Activated CD4-positive, alpha-beta T cell treated with anti-CD3 and anti-CD28 coated beads, Interleukin-2, amount 50 U/mL, for 1 hour (primary cell): ENCODE measurements around the gene METTL9.
"Not testable (repeated sequence)": the region's sequence is repeated elsewhere in the genome, so short reads cannot be mapped to it uniquely, and the experiment has no call there.

ENCODE experiments used
- DNase-seq: peaks from one replicate; pipeline ENCODE4 v3.0.0-alpha.2; 2020

The METTL9 gene

DNA sequence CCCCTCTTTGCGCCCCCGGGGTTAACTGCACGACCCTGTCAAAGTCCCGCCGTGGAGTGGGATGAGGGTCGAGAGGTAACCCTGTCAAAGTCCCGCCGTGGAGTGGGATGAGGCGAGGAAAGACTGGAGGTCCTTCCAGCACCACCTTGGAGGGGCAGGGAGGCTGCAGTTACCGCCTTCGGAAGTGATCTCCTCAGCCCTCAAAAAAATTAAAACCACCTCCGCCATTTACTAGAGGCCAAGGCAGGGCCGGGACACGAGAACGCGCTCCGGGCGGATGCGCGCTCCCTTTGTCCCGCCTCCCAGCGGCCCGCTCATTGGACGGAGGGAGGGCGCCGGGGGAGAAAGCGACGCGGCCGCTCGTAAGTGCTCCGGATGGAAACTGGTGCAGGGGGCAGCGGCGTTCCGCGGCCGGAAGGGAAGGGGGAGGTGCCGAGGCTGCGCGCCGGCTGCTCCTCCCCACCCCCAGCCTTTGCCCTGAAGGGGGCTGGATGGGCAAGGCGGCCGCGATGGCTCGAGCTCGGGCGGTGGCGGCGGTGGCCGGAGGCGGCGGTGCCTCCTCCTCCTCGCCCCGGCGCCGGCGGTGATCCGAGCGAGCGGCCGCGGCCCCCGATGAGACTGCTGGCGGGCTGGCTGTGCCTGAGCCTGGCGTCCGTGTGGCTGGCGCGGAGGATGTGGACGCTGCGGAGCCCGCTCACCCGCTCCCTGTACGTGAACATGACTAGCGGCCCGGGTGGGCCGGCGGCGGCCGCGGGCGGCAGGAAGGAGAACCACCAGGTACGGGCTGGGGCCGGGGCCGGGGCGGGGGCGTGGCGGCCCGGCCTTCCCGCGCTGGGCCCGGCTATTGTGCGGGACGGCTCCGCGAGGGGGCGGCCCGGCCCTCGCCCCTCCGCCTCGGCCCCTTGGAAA lies at the start of gene METTL9:
Gene METTL9, plus strand, starts transcription at position 456 of the 909 bp plus-strand sequence. Its CDS starts 157 bp downstream, at position 613.
- DNase-seq = peak; percentile 93

DNA sequence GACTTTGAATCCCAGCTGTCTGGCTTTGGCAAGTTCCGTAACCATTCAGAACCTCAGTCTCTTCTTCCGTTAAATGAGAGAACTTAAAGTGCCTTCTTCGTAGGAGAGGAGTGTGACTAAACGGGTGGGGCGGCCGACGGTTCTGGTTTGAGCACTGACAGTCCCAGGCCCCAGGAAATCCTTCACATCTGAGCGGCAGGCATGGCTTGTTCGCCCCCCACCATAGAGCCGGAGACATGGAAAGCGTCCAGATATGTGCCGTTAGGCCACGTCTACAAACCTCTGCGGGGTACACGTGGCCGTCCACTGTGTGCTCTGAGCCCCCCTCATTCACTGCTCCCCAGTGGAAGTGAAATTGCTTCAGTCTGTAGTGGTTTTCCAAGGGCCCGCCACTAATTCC lies 49.4 kb upstream of the METTL9 start:
- DNase-seq = not testable (repeated sequence)

DNA sequence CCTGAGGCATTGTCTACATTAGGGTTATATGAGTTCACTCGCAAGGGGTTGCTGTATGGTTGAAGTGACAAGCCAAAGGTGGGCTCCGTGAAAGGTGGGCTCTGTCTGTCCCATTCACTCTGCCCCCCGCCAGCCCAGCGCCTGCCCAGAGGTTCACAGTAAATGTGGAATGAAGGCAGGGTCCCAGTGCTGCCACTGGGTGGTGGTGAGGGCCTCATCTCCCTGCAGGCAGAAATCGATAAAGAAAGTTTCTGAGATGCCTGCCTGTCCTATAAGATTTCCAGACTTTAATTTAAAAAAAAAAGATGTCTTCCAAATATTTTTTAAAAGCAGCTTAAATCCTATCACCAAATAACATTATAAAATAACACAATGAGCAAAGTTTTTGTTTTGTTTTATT lies 48.9 kb upstream of the METTL9 start:
- not testable (repeated sequence) for DNase-seq

DNA sequence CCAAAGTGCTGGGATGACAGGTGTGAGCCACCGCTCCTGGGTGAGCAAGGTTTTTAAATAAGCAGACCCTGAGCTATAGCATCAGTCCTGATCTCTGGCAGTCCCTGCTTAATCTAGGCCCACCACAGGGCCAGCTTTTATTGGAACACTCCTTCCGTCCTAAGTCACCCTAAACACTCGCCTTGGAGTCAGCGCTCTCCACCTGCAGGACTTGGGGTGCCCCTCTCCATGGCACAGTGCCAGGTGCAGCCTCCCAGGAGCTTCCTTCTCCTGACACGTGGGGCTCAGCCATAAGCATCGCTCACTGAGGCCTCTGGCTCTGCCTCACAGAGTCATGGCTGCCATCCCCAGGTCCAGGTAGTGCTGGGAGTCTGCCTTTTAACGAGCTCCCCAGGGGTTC lies 48.3 kb upstream of the METTL9 start:
- DNase-seq = not testable (repeated sequence)

DNA sequence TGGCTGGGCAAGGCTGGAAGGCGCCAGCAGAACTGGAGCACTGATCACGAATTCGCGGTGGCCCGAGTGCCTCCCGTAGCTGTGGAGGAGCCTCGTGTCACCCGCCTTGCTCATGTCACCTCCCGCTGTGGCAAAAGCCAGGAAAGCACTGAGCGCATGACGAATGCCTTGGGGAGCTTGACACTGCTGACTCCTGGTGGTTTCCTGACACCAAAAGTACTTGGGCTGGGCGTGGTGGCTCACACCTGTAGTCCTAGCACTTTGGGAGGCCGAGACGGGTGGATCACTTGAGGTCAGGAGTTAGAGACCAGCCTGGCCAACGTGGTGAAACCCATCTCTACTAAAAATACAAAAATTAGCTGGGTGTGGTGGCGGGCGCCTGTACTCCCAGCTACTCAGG lies 47.8 kb upstream of the METTL9 start:
- not testable (repeated sequence) for DNase-seq

DNA sequence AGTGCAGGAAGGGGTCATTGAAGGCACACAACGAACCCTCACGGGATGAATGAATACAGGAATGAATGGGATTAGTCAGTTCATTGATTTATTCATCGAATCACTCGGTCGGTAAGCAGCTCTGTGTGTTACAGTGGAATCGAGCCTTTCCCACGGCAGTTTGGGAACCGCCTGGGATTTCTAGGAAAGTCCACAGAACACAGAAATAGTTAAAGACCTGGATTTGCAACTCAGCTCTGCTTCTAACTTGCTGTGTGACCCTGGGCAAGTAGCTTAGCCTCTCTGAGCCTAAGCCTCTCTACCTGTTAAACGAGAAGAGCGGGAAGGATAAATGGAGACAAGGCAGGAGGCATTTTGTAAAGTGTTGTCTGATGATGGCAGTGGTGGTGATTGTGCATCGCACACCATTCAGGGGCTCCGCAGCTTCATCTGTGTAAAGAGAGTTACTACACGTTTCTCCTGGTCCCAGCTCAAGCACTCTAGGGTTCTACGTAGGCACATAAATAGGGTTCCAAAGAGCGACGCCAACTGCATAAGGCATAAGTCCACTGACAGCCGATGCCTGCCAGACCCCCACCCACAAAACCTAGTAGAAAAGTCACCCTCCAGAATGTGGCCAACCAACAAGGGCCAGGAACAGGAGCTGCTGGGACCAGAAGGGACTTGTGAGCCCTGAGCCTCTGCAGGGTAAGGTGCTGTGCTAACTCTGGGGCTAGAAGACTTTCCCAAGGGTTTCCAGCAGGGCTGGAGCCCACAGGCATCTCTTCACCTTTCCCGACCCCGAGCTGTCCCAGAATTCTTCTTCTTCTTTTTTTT lies 45.7 kb upstream of the METTL9 start:
- DNase-seq = not testable (repeated sequence)

DNA sequence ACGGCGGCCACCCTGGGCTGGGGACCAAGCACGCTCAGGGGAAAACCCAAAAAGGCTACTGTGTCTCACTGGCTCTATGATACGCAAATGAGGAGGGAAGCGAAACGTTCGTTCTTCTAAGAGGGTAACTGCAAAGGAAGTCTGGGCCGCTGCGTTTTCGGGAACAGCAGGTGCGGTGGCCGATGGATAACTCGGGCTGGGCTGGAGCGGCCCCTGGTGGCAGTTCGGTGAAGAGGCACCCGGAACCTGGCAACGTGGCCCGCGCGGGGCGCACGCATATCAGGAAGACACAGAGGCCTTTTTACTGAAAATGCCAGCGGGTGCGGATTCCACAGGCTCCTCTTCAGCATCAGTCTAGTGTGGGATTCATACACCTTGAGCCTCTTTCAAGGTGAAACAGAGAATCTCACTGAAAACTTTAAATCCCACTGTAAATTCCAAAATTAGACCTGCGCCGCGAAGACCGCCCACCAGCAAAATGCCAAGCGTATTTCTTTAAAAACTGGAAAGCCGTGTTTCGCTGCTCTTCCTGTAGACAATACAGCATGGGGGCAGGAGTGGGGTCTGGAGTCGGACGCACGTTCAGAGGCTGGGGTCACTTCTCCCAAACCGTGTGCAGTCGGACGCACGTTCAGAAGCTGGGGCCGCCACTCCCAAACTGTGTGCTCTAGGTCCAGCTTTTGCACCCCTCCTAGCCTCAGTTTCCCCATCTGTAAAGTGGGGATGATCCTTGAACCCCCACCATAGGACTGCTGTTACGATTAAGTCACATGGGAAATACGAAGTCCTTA lies 44.4 kb upstream of the METTL9 start:
- peak; percentile 87 for DNase-seq

DNA sequence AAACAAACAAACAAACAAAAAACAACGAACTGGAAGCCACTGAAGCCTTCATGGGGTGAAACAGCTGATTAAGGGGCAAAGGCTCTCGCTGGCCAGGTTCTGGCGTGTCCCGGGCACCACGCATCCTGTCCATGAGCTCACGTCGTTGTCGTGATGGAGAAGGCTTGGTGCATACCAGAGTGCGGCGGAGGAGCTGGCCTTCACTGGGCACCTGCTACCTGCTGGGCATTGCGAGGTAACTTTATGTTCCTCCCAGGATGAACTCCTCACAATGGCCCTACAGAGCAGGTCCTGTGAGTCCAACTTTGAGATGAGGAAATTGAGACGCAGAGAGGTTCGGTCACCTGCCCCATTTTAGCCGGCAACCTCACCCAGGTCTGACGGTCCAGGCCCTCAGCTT lies 43.8 kb upstream of the METTL9 start:
- not testable (repeated sequence) for DNase-seq

DNA sequence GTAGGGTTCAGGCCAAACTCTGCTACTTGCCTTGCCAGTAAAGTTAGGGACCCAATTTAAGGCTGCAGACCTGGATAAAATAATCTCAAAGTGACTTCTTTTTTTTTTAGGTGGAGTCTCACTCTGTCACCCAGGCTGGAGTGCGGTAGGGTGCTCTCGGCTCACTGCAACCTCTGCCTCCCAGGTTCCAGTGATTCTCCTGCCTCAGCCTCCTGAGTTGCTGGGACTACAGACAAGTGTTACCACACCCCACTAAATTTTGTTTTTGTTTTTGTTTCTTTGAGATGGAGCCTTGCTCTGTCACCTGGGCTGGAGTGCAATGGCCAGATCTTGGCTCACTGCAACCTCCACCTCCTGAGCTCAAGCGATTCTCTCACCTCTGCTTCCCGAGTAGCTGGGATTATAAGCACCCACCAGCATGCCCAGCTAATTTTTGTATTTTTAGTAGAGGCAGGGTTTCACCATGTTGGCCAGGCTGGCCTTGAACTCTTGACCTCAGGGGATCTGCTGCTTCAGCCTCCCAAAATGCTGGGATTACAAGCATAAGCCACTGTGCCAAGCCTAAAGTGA lies 43.3 kb upstream of the METTL9 start:
- DNase-seq = not testable (repeated sequence)

DNA sequence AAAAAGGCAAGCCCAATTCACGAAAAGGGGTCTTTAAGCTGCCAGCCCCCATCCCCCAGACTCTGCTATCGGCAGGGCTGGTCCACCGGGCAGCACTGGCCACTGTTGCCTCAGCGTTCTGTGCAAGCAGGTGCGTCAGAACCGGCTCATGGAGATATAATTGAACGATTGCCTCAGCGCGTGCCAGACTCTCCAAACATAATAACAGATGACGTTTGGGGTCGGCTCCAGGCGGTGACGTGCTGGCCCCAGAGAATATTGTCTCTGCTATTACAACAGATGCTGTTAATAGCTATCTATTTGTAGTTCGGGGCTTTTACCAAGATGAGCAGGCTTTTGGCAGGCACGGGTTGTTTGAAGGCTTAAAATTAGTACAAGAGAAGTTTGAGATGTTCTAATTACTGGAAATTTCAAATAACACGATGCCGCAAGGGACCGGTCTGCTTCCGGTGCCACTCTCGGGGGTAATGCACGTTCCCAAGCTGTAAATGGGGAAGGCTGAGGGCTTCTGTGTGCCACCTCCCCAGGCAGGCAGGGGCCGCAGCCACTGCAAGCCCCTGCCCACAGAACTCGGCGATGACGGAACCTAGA lies 42.6 kb upstream of the METTL9 start:
- not testable (repeated sequence) for DNase-seq

DNA sequence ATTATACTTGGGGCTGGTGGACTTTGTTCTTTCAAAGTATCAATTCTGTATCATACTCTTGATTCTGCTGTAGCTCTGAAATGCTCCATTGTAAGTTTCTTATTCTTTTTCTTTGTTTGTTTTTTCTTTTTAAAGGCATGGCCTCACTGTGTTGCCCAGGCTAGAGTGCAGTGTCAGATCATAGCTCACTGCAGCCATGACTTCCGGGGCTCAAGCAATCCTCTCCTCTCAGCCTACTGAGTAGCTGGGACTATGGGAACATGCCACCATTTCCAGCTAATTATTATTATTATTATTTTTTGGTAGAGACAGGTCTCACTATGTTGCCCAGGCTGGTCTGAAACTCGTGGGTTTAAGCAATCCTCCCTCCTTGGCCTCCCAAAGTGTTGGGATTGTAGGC lies 38.9 kb upstream of the METTL9 start:
- DNase-seq = no peak

DNA sequence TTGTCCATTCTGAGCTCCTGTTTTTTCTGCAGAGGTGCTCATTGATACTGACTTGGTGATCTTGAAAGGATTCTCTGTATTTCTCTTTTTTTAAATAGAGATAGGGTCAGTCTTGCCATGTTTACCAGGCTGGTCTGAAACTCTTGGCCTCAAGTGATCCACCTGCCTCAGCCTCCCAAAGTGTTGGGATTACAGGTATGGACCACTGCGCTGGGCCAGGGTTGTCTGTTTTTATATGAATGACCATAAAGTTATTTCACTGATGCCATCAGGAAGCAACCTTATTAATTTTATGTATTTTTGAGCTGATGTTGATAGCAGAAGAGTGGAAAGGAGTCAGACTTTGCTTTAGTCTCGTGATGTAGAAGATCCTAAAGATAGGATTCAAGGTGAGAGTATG lies 35.7 kb upstream of the METTL9 start:
- no peak for DNase-seq

DNA sequence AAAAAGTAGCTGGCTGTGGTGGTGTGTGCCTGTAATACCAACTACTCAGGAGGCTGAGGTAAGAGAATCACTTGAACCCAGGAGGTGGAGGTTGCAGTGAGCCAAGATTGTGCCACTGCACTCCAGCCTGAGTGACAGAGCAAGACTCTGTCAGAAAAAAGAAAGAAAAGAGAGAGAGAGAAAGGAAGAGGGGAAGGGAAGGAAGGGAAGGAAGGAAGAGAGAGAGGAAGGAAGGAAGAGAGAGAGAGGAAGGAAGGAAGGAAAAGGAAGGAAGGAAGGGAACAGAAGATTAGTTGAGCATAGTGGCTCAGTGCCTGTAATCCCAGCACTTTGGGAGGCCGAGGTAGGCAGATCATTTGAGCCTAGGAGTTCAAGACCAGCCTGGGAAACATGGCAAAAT lies 35.0 kb upstream of the METTL9 start:
- DNase-seq = not testable (repeated sequence)

DNA sequence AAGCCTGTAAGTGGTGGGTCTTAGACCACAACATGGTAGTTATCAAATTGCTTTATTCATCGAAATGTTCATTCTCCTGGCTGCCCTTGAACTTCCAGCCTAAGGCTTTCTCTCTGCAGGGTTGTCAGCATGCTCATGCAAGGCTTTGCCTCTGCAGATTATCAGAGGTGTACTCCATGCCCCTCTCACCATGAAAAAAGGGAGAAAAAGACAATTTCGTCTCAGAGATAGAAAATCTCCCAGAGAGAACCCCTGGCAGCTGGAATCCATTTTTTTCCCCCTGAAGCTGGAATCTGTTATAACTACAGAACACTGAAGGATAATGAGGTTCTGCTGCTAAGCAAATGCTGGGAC lies 33.9 kb upstream of the METTL9 start:
- no peak for DNase-seq

DNA sequence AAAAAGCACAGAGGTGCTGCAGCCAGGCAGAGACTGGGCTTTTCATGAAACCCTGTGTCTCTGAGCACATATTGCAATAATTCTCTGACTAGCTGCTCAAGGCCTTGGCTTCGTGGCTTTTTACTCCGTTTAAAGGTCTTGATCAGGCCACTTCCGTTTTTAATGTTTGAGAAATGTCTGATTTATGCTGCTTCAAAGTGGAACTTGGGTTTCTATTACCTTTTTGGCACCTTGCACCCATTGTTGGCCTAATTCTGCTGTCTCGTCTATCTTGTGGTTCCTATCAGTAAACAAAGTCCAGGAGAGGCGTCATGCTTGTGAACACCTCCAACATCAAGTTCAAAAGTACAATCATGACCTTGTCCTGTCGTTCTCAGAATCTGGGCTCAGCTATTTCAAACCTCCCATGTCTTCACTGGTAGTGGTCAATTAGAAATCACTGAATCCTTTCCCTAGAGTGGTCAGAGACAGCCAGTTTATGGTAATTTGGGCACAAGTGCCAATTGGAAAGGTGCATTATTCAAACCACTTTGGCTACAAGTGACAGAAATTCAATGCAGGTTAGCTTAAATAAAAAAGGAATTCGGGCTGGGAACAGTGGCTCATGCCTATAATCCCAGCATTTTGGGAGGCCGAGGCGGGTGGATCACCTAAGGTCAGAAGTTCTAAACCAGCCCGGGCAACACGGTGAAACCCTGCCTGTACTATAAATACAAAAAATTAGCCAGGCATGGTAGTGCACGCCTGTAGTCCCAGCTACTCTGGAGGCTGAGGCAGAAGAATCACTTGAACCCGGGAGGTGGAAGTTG lies 33.3 kb upstream of the METTL9 start:
- no peak for DNase-seq

DNA sequence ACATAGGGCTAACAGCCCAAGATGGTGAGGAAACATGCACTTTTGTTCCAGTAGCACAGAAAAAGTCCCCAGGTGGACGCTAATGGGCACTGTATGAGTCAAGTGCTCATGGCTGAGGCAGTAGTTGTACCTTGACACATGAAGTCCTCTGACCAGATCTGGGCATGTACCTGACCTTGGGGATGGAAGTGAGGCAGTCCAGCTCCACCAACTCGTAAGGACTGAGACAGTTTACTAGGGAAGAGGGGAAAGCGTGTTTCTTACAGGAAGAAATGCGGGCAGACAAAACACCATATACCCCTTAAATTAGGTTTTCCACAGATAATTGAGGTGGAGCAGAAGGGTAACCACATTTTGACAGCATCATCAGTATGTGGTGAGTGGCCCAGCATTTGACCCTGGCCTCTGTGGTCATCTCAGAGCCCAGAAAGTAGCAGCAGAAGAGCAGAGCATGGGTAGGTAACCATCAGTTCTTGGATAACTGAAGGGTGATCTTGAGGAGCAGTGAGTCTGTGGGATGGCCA lies 32.4 kb upstream of the METTL9 start:
- DNase-seq = no peak

DNA sequence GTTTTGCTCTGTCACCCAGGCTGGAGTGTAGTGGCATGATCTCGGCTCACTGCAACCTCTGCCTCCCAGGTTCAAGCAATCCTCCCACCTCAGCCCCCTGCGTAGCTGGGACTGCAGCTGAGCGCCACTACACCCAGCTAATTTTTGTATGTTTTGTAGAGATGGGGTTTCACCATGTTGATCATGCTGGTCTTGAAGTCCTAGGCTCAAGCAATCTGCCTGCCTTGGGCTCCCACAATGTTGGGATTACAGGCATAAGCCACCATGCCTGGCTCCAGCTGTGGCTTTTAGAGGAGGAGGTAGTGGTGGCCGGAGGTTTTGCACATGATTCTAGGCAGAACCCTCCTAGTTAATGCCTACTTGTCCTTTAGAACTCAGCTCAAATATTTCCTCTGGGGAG lies 31.9 kb upstream of the METTL9 start:
- not testable (repeated sequence) for DNase-seq

DNA sequence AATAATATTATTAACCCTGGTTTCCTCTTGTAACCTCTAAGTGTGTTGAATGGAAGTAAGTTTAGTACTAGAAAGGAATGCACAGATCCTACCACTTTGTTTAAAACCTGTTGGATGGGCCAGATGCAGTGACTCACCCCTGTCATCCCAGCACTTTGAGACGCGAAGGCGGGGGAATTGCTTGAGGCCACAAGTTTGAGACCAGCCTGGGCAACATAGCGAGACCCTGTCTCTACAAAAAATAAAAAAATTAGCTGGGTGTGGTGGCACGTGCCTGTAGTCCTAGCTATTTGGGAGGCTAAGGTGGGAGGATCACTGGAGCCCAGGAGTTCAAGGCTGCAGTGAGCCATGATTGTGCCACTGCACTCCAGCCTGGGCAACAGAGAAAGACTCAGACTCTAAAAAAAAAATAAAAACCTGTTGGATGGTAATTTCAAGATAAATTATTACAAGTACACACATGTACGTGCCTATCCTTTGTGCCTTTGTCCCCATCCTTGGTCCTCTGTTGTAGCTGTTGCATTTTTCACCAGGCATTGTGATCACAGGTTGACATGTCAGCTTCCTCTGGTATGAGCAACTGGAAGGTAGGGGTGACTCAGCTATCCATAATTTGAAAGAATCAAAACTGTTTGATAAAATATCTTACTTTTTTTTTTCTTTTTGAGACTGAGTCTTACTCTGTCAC lies 30.7 kb upstream of the METTL9 start:
- no peak for DNase-seq

DNA sequence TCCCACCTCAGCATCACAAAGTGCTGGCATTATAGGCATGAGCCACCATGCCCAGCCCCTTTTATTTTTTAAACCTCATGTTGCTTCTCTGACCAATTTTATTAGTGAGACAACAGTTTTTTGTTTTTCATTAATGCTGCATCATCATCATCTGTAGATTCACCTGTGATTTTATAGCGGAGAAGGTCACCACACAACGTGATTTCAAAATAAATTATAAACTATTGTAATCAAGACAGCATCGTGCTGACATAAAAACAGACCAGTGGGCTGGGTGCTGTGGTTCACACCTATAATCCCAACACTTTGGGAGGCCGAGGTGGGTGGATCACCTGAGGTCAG lies 28.7 kb upstream of the METTL9 start:
- no peak for DNase-seq

DNA sequence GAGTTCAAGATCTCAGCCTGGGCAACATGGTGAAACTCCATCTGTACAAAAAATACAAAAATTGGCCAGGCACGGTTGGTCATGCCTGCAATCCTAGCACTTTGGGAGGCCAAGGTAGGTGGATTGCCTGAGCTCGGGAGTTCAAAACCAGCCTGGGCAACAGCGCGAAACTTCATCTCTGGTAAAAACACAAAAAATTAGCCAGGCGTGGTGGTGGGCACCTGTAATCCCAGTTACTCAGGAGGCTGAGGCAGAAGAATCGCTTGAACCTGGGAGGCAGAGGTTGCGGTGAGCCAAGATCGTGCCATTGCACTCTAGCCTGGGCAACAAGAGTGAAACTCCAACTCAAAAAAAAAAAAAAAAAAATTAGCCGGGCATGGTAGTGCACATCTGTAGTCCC lies 25.9 kb upstream of the METTL9 start:
- DNase-seq = not testable (repeated sequence)

DNA sequence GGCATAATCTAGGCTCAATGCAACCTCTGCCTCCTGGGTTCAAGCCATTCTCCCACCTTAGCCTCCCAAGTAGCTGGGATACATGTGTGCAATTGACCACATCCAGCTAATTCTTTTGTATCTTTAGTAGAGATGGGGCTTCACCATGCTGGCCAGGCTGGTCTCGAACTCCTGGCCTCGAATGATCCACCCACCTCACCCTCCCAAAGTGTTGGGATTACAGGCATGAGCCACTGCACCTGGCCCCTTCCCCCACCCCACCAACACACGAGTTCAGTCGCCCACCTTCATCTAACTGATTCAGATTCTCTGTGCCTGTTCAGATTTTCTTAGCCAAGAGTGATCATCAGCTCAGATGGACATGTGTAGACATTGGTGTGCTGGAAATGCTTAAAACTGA lies 25.0 kb upstream of the METTL9 start:
- no peak for DNase-seq
